ENCODE data around the gene ADAMTSL3. TPM values are rescaled to one million over a fixed set of nuclear protein-coding genes. Genes with fewer than 3 reads are reported as not detected.

Gene ADAMTSL3
- total RNA-seq, 1 experiment from 2014 or later = 0.08 TPM

GRCh38 chr15:83654379-83655236 lies 685 bp downstream of the ADAMTSL3 start:
- DNase-seq (ENCODE audit: low read depth, low spot score) = no peak
- in situ Hi-C loops (cut with HindIII; ENCODE audit: low pct_unique_long_range_greater_than_20kb, low sequenced_read_pairs) = no loop called here

GRCh38 chr15:83655237-83655616 lies 1.3 kb downstream of the ADAMTSL3 start:
- in situ Hi-C loops (cut with HindIII; ENCODE audit: low pct_unique_long_range_greater_than_20kb, low sequenced_read_pairs) = no loop called here
- no peak for DNase-seq (ENCODE audit: low read depth, low spot score)

GRCh38 chr15:83656192-83656591 lies 2.3 kb downstream of the ADAMTSL3 start:
- no peak for DNase-seq (ENCODE audit: low read depth, low spot score)
- in situ Hi-C loops (cut with HindIII; ENCODE audit: low pct_unique_long_range_greater_than_20kb, low sequenced_read_pairs) = no loop called here

GRCh38 chr15:83656943-83657528 lies 3.1 kb downstream of the ADAMTSL3 start:
- no peak for DNase-seq (ENCODE audit: low read depth, low spot score)
- in situ Hi-C loops (cut with HindIII; ENCODE audit: low pct_unique_long_range_greater_than_20kb, low sequenced_read_pairs) = no loop called here

GRCh38 chr15:83657549-83657948 lies 3.6 kb downstream of the ADAMTSL3 start:
- DNase-seq (ENCODE audit: low read depth, low spot score) = peak; percentile 44
- in situ Hi-C loops (cut with HindIII; ENCODE audit: low pct_unique_long_range_greater_than_20kb, low sequenced_read_pairs) = no loop called here

- in situ Hi-C loops (cut with HindIII; ENCODE audit: low pct_unique_long_range_greater_than_20kb, low sequenced_read_pairs) = no loop called here
- no peak for DNase-seq (ENCODE audit: low read depth, low spot score)
These were observed 4.8 kb downstream of the ADAMTSL3 start for GRCh38 chr15:83658430-83659416.

GRCh38 chr15:83659417-83659812 lies 5.5 kb downstream of the ADAMTSL3 start:
- DNase-seq (ENCODE audit: low read depth, low spot score) = no peak
- in situ Hi-C loops (cut with HindIII; ENCODE audit: low pct_unique_long_range_greater_than_20kb, low sequenced_read_pairs) = no loop called here

GRCh38 chr15:83665480-83665879 lies 11.6 kb downstream of the ADAMTSL3 start:
- DNase-seq (ENCODE audit: low read depth, low spot score) = no peak
- in situ Hi-C loops (cut with HindIII; ENCODE audit: low pct_unique_long_range_greater_than_20kb, low sequenced_read_pairs) = no loop called here

GRCh38 chr15:83670672-83671229 lies 16.8 kb downstream of the ADAMTSL3 start:
- in situ Hi-C loops (cut with HindIII; ENCODE audit: low pct_unique_long_range_greater_than_20kb, low sequenced_read_pairs) = no loop called here
- no peak for DNase-seq (ENCODE audit: low read depth, low spot score)

- no peak for DNase-seq (ENCODE audit: low read depth, low spot score)
- in situ Hi-C loops (cut with HindIII; ENCODE audit: low pct_unique_long_range_greater_than_20kb, low sequenced_read_pairs) = no loop called here
These were observed 17.7 kb downstream of the ADAMTSL3 start for GRCh38 chr15:83671603-83672002.

GRCh38 chr15:83673385-83673784 lies 19.5 kb downstream of the ADAMTSL3 start:
- peak; percentile 40 for DNase-seq (ENCODE audit: low read depth, low spot score)
- in situ Hi-C loops (cut with HindIII; ENCODE audit: low pct_unique_long_range_greater_than_20kb, low sequenced_read_pairs) = no loop called here

GRCh38 chr15:83682476-83683088 lies 28.7 kb downstream of the ADAMTSL3 start:
- in situ Hi-C loops (cut with HindIII; ENCODE audit: low pct_unique_long_range_greater_than_20kb, low sequenced_read_pairs) = no loop called here
- no peak for DNase-seq (ENCODE audit: low read depth, low spot score)

GRCh38 chr15:83685916-83686332 lies 32.0 kb downstream of the ADAMTSL3 start:
- in situ Hi-C loops (cut with HindIII; ENCODE audit: low pct_unique_long_range_greater_than_20kb, low sequenced_read_pairs) = no loop called here
- DNase-seq (ENCODE audit: low read depth, low spot score) = no peak

- no peak for DNase-seq (ENCODE audit: low read depth, low spot score)
- in situ Hi-C loops (cut with HindIII; ENCODE audit: low pct_unique_long_range_greater_than_20kb, low sequenced_read_pairs) = no loop called here
These were observed 34.3 kb downstream of the ADAMTSL3 start for GRCh38 chr15:83688201-83688600.

- DNase-seq (ENCODE audit: low read depth, low spot score) = no peak
- in situ Hi-C loops (cut with HindIII; ENCODE audit: low pct_unique_long_range_greater_than_20kb, low sequenced_read_pairs) = no loop called here
These were observed 36.8 kb downstream of the ADAMTSL3 start for GRCh38 chr15:83690676-83691075.

- in situ Hi-C loops (cut with HindIII; ENCODE audit: low pct_unique_long_range_greater_than_20kb, low sequenced_read_pairs) = no loop called here
- no peak for DNase-seq (ENCODE audit: low read depth, low spot score)
These were observed 39.0 kb downstream of the ADAMTSL3 start for GRCh38 chr15:83692746-83693581.

GRCh38 chr15:83694015-83694414 lies 40.1 kb downstream of the ADAMTSL3 start:
- no peak for DNase-seq (ENCODE audit: low read depth, low spot score)
- in situ Hi-C loops (cut with HindIII; ENCODE audit: low pct_unique_long_range_greater_than_20kb, low sequenced_read_pairs) = no loop called here
